Measurements from ENCODE around the gene ALG14.

DNA sequence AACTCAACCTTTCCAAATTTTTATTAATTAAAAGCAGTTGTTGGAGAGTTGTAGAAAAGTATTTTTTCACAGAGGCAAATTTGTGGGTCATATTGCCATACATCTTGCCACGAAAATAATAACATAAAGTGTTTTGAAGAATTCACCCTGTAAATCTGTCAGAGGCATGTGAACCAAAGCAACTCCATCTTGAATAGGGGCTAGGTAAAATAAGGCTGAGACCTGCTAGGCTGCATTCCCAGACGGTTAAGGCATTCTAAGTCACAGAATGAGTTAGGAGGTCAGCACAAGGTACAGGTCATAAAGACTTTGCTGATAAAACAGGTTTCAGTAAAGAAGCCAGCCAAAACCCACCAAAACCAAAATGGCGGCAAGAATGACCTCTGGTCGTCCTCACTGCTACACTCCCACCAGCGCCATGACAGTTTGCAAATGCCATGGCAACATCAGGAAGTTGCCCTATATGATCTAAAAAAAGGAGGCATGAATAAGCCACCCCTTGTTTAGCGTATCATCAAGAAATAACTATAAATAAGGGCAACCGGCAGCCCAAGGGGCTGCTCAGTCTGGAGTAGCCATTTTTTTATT lies 141.4 kb downstream of the ALG14 start:
- TF ChIP-seq, protein P1, sequence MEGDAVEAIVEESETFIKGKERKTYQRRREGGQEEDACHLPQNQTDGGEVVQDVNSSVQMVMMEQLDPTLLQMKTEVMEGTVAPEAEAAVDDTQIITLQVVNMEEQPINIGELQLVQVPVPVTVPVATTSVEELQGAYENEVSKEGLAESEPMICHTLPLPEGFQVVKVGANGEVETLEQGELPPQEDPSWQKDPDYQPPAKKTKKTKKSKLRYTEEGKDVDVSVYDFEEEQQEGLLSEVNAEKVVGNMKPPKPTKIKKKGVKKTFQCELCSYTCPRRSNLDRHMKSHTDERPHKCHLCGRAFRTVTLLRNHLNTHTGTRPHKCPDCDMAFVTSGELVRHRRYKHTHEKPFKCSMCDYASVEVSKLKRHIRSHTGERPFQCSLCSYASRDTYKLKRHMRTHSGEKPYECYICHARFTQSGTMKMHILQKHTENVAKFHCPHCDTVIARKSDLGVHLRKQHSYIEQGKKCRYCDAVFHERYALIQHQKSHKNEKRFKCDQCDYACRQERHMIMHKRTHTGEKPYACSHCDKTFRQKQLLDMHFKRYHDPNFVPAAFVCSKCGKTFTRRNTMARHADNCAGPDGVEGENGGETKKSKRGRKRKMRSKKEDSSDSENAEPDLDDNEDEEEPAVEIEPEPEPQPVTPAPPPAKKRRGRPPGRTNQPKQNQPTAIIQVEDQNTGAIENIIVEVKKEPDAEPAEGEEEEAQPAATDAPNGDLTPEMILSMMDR (IDR thresholded peaks at IDR 0.05; ENCODE audit: low read depth, low read length, poor library complexity, severe bottlenecking): no peak
- no peak for TF ChIP-seq EZH2phosphoT487 (IDR thresholded peaks at IDR 0.05; ENCODE audit: borderline replicate concordance, low read length)

Data from DOHH2 (cell line).